Endothelial cell of umbilical vein (primary cell): Measurements from ENCODE around the gene KIF6.

Experiments used
- EZH2 ChIP-seq: IDR thresholded peaks from 2 replicates; pipeline ENCODE4 v1.6.1; 2012; ENCODE audit warnings: borderline replicate concordance, low read depth, mild to moderate bottlenecking, moderate library complexity, low read length, inconsistent platforms; ENCODE audit not compliant: severe bottlenecking
- POLR2A ChIP-seq: IDR thresholded peaks from 2 replicates; pipeline ENCODE4 v1.6.1; 2012; ENCODE audit warnings: low read depth, mild to moderate bottlenecking, control low read depth, low read length
- TF ChIP-seq, protein P1 (sequence below), 2 donors: IDR thresholded peaks; 1 replicate in 1 of 2; 2 replicates in 1 of 2; pipeline ENCODE4 v1.5.1; 2011; ENCODE audit warnings: low read length in 2 of 2, mild to moderate bottlenecking in 2 of 2, moderate library complexity in 2 of 2, control low read depth in 1 of 2, inconsistent platforms in 1 of 2, low read depth in 1 of 2; ENCODE audit not compliant: insufficient read depth in 1 of 2; ENCODE audit errors: extremely low read depth in 1 of 2

DNA sequence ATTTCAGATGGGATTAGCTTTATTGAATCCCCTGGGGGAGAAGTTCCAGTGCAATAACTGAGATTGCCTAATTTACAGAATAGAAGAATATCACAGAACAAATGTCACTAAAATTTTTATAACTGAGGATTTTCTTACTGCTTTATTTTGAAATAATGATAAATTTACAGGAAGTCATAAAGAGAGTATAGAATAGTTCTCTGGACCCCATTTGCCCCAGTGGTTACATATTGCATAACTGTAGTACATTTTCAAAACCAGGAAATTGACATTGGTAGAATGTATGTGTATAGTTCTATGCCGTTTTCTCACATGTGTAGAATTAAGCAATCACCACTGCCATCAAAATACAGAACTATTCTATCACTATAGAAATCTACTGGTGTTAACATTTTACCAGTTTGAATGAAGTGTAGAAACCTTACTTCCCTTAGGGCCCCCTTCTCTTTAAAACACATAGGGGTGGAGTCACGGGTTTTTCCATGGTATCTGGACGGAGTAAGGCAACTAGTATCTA, 18.3 kb downstream of the KIF6 start:
- TF ChIP-seq POLR2A, result no peak
- TF ChIP-seq, protein P1, sequence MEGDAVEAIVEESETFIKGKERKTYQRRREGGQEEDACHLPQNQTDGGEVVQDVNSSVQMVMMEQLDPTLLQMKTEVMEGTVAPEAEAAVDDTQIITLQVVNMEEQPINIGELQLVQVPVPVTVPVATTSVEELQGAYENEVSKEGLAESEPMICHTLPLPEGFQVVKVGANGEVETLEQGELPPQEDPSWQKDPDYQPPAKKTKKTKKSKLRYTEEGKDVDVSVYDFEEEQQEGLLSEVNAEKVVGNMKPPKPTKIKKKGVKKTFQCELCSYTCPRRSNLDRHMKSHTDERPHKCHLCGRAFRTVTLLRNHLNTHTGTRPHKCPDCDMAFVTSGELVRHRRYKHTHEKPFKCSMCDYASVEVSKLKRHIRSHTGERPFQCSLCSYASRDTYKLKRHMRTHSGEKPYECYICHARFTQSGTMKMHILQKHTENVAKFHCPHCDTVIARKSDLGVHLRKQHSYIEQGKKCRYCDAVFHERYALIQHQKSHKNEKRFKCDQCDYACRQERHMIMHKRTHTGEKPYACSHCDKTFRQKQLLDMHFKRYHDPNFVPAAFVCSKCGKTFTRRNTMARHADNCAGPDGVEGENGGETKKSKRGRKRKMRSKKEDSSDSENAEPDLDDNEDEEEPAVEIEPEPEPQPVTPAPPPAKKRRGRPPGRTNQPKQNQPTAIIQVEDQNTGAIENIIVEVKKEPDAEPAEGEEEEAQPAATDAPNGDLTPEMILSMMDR (IDR thresholded peaks at IDR 0.05; ENCODE audit: extremely low read depth in 1 of 2, insufficient read depth in 1 of 2, low read depth in 1 of 2, low read length in 2 of 2), result no peak
- no peak for TF ChIP-seq EZH2
